Measurements from ENCODE around the gene HOTAIR.

DNA sequence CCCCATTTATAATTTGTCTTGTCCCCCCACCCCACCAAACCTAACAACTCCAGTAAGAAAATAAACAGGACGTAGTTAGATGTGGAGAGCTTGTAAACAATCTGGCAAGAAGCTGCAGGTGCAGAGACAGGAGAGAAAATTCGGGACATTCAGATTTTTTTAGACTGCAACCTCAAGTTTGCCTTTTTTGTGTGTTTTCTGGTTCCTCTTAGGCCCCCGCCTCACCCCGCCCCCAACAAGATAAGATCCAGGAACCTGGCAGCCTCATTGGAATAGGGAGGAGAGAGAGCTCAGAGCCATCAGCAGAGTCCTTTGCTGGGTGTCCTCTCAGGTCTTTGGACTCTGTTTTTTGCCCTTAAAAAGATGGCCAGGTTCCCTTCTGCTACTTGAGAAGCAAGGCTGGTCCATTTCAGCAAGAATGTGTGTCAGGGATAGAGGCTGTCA lies 13.1 kb upstream of the HOTAIR start:
- TF ChIP-seq, protein P1, sequence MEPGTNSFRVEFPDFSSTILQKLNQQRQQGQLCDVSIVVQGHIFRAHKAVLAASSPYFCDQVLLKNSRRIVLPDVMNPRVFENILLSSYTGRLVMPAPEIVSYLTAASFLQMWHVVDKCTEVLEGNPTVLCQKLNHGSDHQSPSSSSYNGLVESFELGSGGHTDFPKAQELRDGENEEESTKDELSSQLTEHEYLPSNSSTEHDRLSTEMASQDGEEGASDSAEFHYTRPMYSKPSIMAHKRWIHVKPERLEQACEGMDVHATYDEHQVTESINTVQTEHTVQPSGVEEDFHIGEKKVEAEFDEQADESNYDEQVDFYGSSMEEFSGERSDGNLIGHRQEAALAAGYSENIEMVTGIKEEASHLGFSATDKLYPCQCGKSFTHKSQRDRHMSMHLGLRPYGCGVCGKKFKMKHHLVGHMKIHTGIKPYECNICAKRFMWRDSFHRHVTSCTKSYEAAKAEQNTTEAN (CRISPR knock-in tag; IDR thresholded peaks at IDR 0.05): no peak
- TF ChIP-seq, protein P2, sequence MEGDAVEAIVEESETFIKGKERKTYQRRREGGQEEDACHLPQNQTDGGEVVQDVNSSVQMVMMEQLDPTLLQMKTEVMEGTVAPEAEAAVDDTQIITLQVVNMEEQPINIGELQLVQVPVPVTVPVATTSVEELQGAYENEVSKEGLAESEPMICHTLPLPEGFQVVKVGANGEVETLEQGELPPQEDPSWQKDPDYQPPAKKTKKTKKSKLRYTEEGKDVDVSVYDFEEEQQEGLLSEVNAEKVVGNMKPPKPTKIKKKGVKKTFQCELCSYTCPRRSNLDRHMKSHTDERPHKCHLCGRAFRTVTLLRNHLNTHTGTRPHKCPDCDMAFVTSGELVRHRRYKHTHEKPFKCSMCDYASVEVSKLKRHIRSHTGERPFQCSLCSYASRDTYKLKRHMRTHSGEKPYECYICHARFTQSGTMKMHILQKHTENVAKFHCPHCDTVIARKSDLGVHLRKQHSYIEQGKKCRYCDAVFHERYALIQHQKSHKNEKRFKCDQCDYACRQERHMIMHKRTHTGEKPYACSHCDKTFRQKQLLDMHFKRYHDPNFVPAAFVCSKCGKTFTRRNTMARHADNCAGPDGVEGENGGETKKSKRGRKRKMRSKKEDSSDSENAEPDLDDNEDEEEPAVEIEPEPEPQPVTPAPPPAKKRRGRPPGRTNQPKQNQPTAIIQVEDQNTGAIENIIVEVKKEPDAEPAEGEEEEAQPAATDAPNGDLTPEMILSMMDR (IDR thresholded peaks at IDR 0.05): no peak
- no peak for TF ChIP-seq SP1 (CRISPR knock-in tag; conservative IDR thresholded peaks at IDR 0.05)
- no peak for TF ChIP-seq NR1H2 (CRISPR knock-in tag; IDR thresholded peaks at IDR 0.05)
- no peak for TF ChIP-seq JUN (CRISPR knock-in tag; IDR thresholded peaks at IDR 0.05)

All from WTC11 (cell line).